ENCODE data around the gene MED7. TPM values are rescaled to one million over a fixed set of nuclear protein-coding genes. Genes with fewer than 3 reads are reported as not detected.

Gene MED7
- polyA plus RNA-seq, 1 donor from 2014 or later: 27.2 TPM

GRCh38 chr5:157180374-157181264 lies 38.0 kb upstream of the MED7 start, which contains the start of gene ITK:
ITK (plus strand) TSS chr5:157180840; CDS start chr5:157180978, 138 bp downstream.
- Histone ChIP-seq H3K4me2 (ENCODE audit: low read length) (no peak within 1 kb of the TSS), H3K27me3 (ENCODE audit: insufficient read depth, low read depth, low read length) (no peaks in the 10 kb centered on the region), H3K9ac (ENCODE audit: low read length) (no peak within 1 kb of the TSS), H3K4me3 (ENCODE audit: low read length) (no peak within 1 kb of the TSS), H3F3A (ENCODE audit: insufficient read depth, low read length, poor library complexity, severe bottlenecking) (no peaks in the 10 kb centered on the region), H3K9me2 (ENCODE audit: insufficient read depth, low read length) (no peaks in the 10 kb centered on the region), H3K79me2 (replicated peaks; ENCODE audit: insufficient read depth, low read length) (no peaks in the 10 kb centered on the region), H2AFZ (ENCODE audit: low read depth, low read length) (no peak within 1 kb of the TSS), H3K27ac (ENCODE audit: low read length) (no peak within 1 kb of the TSS), H3K36me3 (ENCODE audit: insufficient read depth, low read length) (no peaks in the 10 kb centered on the region), H3K9me3 (ENCODE audit: low read length) (no peaks in the 10 kb centered on the region), H4K20me1 (ENCODE audit: insufficient read depth) (no peaks in the 10 kb centered on the region)
- TF ChIP-seq, protein P1, sequence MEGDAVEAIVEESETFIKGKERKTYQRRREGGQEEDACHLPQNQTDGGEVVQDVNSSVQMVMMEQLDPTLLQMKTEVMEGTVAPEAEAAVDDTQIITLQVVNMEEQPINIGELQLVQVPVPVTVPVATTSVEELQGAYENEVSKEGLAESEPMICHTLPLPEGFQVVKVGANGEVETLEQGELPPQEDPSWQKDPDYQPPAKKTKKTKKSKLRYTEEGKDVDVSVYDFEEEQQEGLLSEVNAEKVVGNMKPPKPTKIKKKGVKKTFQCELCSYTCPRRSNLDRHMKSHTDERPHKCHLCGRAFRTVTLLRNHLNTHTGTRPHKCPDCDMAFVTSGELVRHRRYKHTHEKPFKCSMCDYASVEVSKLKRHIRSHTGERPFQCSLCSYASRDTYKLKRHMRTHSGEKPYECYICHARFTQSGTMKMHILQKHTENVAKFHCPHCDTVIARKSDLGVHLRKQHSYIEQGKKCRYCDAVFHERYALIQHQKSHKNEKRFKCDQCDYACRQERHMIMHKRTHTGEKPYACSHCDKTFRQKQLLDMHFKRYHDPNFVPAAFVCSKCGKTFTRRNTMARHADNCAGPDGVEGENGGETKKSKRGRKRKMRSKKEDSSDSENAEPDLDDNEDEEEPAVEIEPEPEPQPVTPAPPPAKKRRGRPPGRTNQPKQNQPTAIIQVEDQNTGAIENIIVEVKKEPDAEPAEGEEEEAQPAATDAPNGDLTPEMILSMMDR (IDR thresholded peaks at IDR 0.05; ENCODE audit: poor library complexity, severe bottlenecking): no peak
- TF ChIP-seq TAF1 (IDR thresholded peaks at IDR 0.05; ENCODE audit: low read depth) (no peak), EZH2 (IDR thresholded peaks at IDR 0.05; ENCODE audit: borderline replicate concordance, insufficient read depth, low read length, poor library complexity, severe bottlenecking) (no peak), POLR2AphosphoS5 (IDR thresholded peaks at IDR 0.05) (no peak), SMC3 (conservative IDR thresholded peaks at IDR 0.05; ENCODE audit: poor library complexity) (no peak), MXI1 (conservative IDR thresholded peaks at IDR 0.05; ENCODE audit: poor library complexity, severe bottlenecking) (no peak), EP300 (conservative IDR thresholded peaks at IDR 0.05; ENCODE audit: poor library complexity, severe bottlenecking) (no peak)
- TF ChIP-seq, protein P2, sequence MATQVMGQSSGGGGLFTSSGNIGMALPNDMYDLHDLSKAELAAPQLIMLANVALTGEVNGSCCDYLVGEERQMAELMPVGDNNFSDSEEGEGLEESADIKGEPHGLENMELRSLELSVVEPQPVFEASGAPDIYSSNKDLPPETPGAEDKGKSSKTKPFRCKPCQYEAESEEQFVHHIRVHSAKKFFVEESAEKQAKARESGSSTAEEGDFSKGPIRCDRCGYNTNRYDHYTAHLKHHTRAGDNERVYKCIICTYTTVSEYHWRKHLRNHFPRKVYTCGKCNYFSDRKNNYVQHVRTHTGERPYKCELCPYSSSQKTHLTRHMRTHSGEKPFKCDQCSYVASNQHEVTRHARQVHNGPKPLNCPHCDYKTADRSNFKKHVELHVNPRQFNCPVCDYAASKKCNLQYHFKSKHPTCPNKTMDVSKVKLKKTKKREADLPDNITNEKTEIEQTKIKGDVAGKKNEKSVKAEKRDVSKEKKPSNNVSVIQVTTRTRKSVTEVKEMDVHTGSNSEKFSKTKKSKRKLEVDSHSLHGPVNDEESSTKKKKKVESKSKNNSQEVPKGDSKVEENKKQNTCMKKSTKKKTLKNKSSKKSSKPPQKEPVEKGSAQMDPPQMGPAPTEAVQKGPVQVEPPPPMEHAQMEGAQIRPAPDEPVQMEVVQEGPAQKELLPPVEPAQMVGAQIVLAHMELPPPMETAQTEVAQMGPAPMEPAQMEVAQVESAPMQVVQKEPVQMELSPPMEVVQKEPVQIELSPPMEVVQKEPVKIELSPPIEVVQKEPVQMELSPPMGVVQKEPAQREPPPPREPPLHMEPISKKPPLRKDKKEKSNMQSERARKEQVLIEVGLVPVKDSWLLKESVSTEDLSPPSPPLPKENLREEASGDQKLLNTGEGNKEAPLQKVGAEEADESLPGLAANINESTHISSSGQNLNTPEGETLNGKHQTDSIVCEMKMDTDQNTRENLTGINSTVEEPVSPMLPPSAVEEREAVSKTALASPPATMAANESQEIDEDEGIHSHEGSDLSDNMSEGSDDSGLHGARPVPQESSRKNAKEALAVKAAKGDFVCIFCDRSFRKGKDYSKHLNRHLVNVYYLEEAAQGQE (IDR thresholded peaks at IDR 0.05; ENCODE audit: borderline replicate concordance): no peak

DNA sequence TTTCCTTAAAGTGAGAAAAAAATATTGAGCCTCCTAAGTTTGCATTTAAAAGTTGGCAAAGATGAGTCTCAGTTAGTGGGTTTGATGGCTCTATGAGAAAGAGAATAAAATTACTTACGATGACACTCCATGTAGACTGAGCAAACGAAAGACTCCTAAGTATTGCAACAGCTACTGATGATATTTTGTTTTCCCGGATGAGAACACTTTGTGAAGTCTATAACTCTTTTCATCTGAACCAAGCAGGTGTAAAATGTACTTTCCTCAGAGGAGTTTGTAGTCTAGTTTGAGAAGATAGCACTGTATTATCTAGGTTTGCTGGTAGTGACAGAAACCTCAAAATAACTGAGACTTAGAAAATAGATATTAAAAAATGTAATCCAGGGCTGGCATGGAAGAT lies 36.3 kb upstream of the MED7 start:
- Histone ChIP-seq H3K4me3 (ENCODE audit: low read length) (no peak overlapping the region), H3K27me3 (ENCODE audit: insufficient read depth, low read depth, low read length) (no peaks in the 10 kb centered on the region), H3K36me3 (ENCODE audit: insufficient read depth, low read length) (no peaks in the 10 kb centered on the region), H3K27ac (ENCODE audit: low read length) (no peak overlapping the region), H2AFZ (ENCODE audit: low read depth, low read length) (no peak overlapping the region), H4K20me1 (ENCODE audit: insufficient read depth) (no peaks in the 10 kb centered on the region), H3K4me2 (ENCODE audit: low read length) (no peak overlapping the region), H3F3A (ENCODE audit: insufficient read depth, low read length, poor library complexity, severe bottlenecking) (no peaks in the 10 kb centered on the region), H3K79me2 (replicated peaks; ENCODE audit: insufficient read depth, low read length) (no peaks in the 10 kb centered on the region), H3K9me3 (ENCODE audit: low read length) (no peaks in the 10 kb centered on the region), H3K9ac (ENCODE audit: low read length) (no peak overlapping the region), H3K9me2 (ENCODE audit: insufficient read depth, low read length) (no peaks in the 10 kb centered on the region)
- TF ChIP-seq RAD21 (conservative IDR thresholded peaks at IDR 0.05) (no peak), MXI1 (conservative IDR thresholded peaks at IDR 0.05; ENCODE audit: poor library complexity, severe bottlenecking) (no peak), POLR2AphosphoS5 (IDR thresholded peaks at IDR 0.05) (no peak), SMC3 (conservative IDR thresholded peaks at IDR 0.05; ENCODE audit: poor library complexity) (no peak), TAF1 (IDR thresholded peaks at IDR 0.05; ENCODE audit: low read depth) (no peak), EP300 (conservative IDR thresholded peaks at IDR 0.05; ENCODE audit: poor library complexity, severe bottlenecking) (no peak), EZH2 (IDR thresholded peaks at IDR 0.05; ENCODE audit: borderline replicate concordance, insufficient read depth, low read length, poor library complexity, severe bottlenecking) (no peak)
- TF ChIP-seq, protein P1 (IDR thresholded peaks at IDR 0.05; ENCODE audit: poor library complexity, severe bottlenecking): no peak
- TF ChIP-seq, protein P2 (IDR thresholded peaks at IDR 0.05; ENCODE audit: borderline replicate concordance): no peak

Data from neural cell (in vitro differentiated cells).